ENCODE measurements around the gene CS. TPM values are rescaled to one million over a fixed set of nuclear protein-coding genes. Genes with fewer than 3 reads are reported as not detected.
A peak's percentile ranks its signal among the peaks of the same experiment; 100 is the strongest.

The CS gene
- total RNA-seq, 1 experiment from 2014 or later, result 250 TPM

DNA sequence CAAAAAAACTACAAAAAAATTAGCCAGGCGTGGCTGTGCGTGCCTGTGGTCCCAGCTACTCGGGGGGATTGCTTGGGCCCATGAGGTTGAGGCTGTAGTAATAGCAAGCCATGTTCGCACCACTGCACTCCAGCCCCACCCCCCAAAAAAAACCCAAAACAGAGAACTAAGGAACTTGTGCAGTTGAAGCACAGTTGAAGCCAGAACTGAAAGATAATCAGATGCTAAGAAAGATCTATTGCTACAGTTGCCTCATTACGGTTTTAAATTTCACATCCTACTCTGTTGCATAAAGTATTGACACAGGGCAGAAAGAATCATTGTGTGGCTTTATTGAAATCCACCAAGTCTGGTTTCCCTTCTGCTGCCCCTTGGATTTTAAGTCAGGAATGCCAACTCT is 3.8 kb downstream of the CS start:
- Histone ChIP-seq H3K9me3 (ENCODE audit: control insufficient read depth, low read depth, low read length) (no peaks in the 10 kb centered on the region), H2BK20ac (ENCODE audit: low read depth, low read length, poor library complexity, severe bottlenecking) (no peak overlapping the region), H4K20me1 (ENCODE audit: control insufficient read depth, insufficient read depth, insufficient read length) (no peaks in the 10 kb centered on the region), H3K23ac (ENCODE audit: insufficient read length, low read depth, low read length) (no peak overlapping the region), H4K8ac (replicated peaks; ENCODE audit: insufficient read length, low read depth, low read length) (no peak overlapping the region), H3K27ac (ENCODE audit: insufficient read length, low read depth, low read length) (no peak overlapping the region), H3K4me1 (ENCODE audit: insufficient read depth, low read length) (no peaks in the 10 kb centered on the region; the same call in 1 of the 2 replicates), H2AK5ac (ENCODE audit: insufficient read length, low read length) (no peak overlapping the region), H4K91ac (ENCODE audit: insufficient read length, low read depth, low read length) (no peak overlapping the region), H3K79me1 (ENCODE audit: insufficient read depth, low read depth, low read length, poor library complexity, severe bottlenecking) (peaks cover 15% of the 10 kb centered on the region), H3K4me2 (ENCODE audit: insufficient read depth, insufficient read length, low read length) (no peak overlapping the region), H3K27me3 (ENCODE audit: insufficient read depth, low read length) (no peaks in the 10 kb centered on the region), H2BK5ac (ENCODE audit: insufficient read length, low read length) (no peak overlapping the region), H3T11ph (ENCODE audit: low read length) (no peak overlapping the region), H3K56ac (ENCODE audit: insufficient read length, low read depth, low read length) (no peak overlapping the region), H4K5ac (ENCODE audit: insufficient read length, low read depth, low read length) (no peak overlapping the region), H3K18ac (ENCODE audit: insufficient read length, low read depth, low read length) (no peak overlapping the region), H3K9ac (ENCODE audit: extremely low read depth, insufficient read length, low read length) (no peak overlapping the region), H3K79me2 (ENCODE audit: insufficient read depth, low read length) (peaks cover 19% of the 10 kb centered on the region; the same call in 1 of the 2 replicates), H3K4ac (ENCODE audit: low read depth, low read length) (no peak overlapping the region), H3K14ac (ENCODE audit: insufficient read depth, low read length) (no peak overlapping the region), H2BK12ac (ENCODE audit: insufficient read length, low read depth, low read length) (no peak overlapping the region), H3K23me2 (ENCODE audit: insufficient read length, low read depth, low read length, poor library complexity, severe bottlenecking) (peaks cover 11% of the 10 kb centered on the region), H2BK15ac (ENCODE audit: low read depth, low read length) (no peak overlapping the region), H2BK120ac (ENCODE audit: low read depth, low read length, poor library complexity, severe bottlenecking) (no peak overlapping the region), H2AFZ (ENCODE audit: low read length) (no peak overlapping the region)
- Mint-ChIP-seq H3K9me3 (no peaks in the 10 kb centered on the region), H3K4me1 (peaks cover 15 to 17% of the 10 kb centered on the region in 2 experiments), H3K27ac (peak overlapping the region in 1 of 3 experiments; percentile 85; a peak in 3 of 7 replicates), H3K4me3 (no peak overlapping the region), H3K27me3 (ENCODE audit: low read depth) (no peaks in the 10 kb centered on the region), H3K36me3 (ENCODE audit: insufficient read depth in 1 of 3, low read depth in 3 of 3) (peaks cover 6 to 42% (median 14%) of the 10 kb centered on the region in 3 experiments)
- TF ChIP-seq, protein P1, sequence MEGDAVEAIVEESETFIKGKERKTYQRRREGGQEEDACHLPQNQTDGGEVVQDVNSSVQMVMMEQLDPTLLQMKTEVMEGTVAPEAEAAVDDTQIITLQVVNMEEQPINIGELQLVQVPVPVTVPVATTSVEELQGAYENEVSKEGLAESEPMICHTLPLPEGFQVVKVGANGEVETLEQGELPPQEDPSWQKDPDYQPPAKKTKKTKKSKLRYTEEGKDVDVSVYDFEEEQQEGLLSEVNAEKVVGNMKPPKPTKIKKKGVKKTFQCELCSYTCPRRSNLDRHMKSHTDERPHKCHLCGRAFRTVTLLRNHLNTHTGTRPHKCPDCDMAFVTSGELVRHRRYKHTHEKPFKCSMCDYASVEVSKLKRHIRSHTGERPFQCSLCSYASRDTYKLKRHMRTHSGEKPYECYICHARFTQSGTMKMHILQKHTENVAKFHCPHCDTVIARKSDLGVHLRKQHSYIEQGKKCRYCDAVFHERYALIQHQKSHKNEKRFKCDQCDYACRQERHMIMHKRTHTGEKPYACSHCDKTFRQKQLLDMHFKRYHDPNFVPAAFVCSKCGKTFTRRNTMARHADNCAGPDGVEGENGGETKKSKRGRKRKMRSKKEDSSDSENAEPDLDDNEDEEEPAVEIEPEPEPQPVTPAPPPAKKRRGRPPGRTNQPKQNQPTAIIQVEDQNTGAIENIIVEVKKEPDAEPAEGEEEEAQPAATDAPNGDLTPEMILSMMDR (conservative IDR thresholded peaks at IDR 0.05), result no peak
- no peak for DNase-seq
- no CpG with 5 or more reads among the region's 5 CpGs for WGBS (ENCODE audit: extremely low coverage, insufficient read length, low lambda C conversion rate)

All from H9 (cell line).